Thoracic aorta endothelial cell (primary cell): ENCODE data around the gene SLX9. TPM values are rescaled to one million over a fixed set of nuclear protein-coding genes. Genes with fewer than 3 reads are reported as not detected.

Source experiments
- total RNA-seq: library from RNA; depleted of rRNA; stranded (reverse); fragments of >200 nt; gene quantifications from 2 replicates; pipeline ENCODE4 v1.2.3, GENCODE V29; 2012

Gene SLX9
- total RNA-seq: 23.9 and 24.7 TPM in 2 replicates

DNA sequence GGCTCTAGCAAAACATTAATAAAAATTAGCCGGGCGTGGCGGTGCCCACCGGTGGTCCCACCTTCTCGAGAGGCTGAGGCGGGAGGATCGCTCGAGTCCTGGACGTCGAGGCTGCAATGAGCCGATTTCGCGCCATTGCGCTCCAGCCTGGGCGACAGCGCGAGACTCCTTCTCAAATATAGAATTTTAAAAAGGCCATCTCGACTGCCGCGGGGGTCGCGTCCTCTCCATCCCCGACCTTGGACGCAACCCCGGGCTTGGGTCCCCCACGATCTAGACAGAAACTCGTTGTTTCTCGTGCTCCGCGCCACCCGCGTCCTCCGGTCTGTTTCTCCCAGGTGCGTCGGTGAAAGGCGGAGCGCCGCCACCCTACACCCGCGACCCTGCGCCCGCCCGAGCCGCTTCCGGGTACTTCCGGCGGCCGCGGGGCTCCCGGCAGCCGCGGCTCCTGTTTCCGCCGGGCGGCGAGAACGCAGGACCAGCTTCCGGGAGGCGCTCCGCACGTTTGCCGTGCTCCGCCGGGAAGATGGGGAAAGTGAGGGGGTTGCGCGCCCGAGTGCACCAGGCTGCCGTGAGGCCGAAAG lies at the start of gene SLX9:
Gene SLX9 (plus strand): TSS at position 498 of the 584 bp plus-strand sequence. CDS start 29 bp downstream, at position 527.

GRCh38 chr21:44920694-44921604 lies 18.9 kb upstream of the SLX9 start, which contains the start of gene ITGB2:
TSS of gene ITGB2 (minus strand) at chr21:44920899. CDS start at chr21:44910782, 10,117 bp downstream.

Other genes with a start within 250 kb of the SLX9 start
- not detected in 2 replicates for gene KRTAP10-12, start 242.9 kb upstream of the SLX9 start, total RNA-seq
- gene TSPEAR, start 228.5 kb upstream of the SLX9 start, total RNA-seq: not detected in 2 replicates
- gene UBE2G2, start 138.2 kb upstream of the SLX9 start, total RNA-seq: 131 and 158 TPM in 2 replicates
- 110 and 111 TPM in 2 replicates for gene SUMO3, start 122.0 kb upstream of the SLX9 start, total RNA-seq
- gene PTTG1IP, start 66.3 kb upstream of the SLX9 start, total RNA-seq: 288 and 300 TPM in 2 replicates
- 0.07 TPM in 1 of 2 replicates, not detected in the other for gene ITGB2, start 19.1 kb upstream of the SLX9 start, total RNA-seq
- 17.7 and 28.3 TPM in 2 replicates for gene ADARB1, start 134.6 kb downstream of the SLX9 start, total RNA-seq